Central memory CD8-positive, alpha-beta T cell (primary cell): Measurements from ENCODE around the gene STX18.

Experiments
- ATAC-seq: fragments of 150-1000 bp; cut with Tn5 transposase; replicated peaks from 2 replicates; pipeline ENCODE4 v1.10.0; 2022; ENCODE audit warnings: mild to moderate bottlenecking, moderate FRiP score, moderate number of reproducible peaks; ENCODE audit not compliant: poor library complexity, severe bottlenecking; ENCODE audit errors: extremely low read depth
- DNase-seq, 2 donors: peaks; one replicate each; pipeline ENCODE4 v3.0.0; 2021; ENCODE audit warnings: low spot score in 2 of 2
- H3K27ac Mint-ChIP-seq: one replicate; pipeline ENCODE4 v1.8.0; 2022; ENCODE audit warnings: low read depth, mild to moderate bottlenecking, moderate library complexity, mixed read lengths
- H3K27me3 Mint-ChIP-seq: one replicate; pipeline ENCODE4 v1.8.0; 2022; ENCODE audit warnings: mixed read lengths
- H3K36me3 Mint-ChIP-seq: one replicate; pipeline ENCODE4 v1.8.0; 2022; ENCODE audit warnings: mild to moderate bottlenecking, moderate library complexity, mixed read lengths; ENCODE audit not compliant: insufficient read depth
- H3K4me1 Mint-ChIP-seq: one replicate; pipeline ENCODE4 v1.8.0; 2022; ENCODE audit warnings: mixed read lengths
- H3K4me3 Mint-ChIP-seq: one replicate; pipeline ENCODE4 v1.8.0; 2022; ENCODE audit warnings: mild to moderate bottlenecking, moderate library complexity, mixed read lengths
- H3K9me3 Mint-ChIP-seq: one replicate; pipeline ENCODE4 v1.8.0; 2022; ENCODE audit warnings: mixed read lengths

The STX18 gene

GRCh38 chr4:4376074-4376473 is 165.8 kb downstream of the STX18 start:
- ATAC-seq, result no peak
- Mint-ChIP-seq H3K36me3 (no peaks in the 10 kb centered on the region), H3K9me3 (no peaks in the 10 kb centered on the region), H3K27me3 (peaks cover 57% of the 10 kb centered on the region), H3K4me1 (no peaks in the 10 kb centered on the region), H3K27ac (no peak overlapping the region), H3K4me3 (no peak overlapping the region)
- DNase-seq, result no peak

GRCh38 chr4:4374388-4375098 is 167.3 kb downstream of the STX18 start:
- no peak overlapping the region for H3K4me3 Mint-ChIP-seq
- DNase-seq (no peak), ATAC-seq (no peak)
- H3K27ac Mint-ChIP-seq, result no peak overlapping the region
- H3K4me1 Mint-ChIP-seq, result no peaks in the 10 kb centered on the region
- H3K36me3 Mint-ChIP-seq, result no peaks in the 10 kb centered on the region
- no peaks in the 10 kb centered on the region for H3K9me3 Mint-ChIP-seq
- peaks cover 51% of the 10 kb centered on the region for H3K27me3 Mint-ChIP-seq
